HS-5 (cell line): ENCODE data around the gene KRTAP13-2.

Experiments used
- DNase-seq: peaks from one replicate; pipeline ENCODE4 v3.0.0-alpha.2; 2012; ENCODE audit warnings: low read depth

Gene KRTAP13-2

GRCh38 chr21:30372139-30372770 lies at the start of gene KRTAP13-2:
Gene KRTAP13-2, minus strand, starts transcription at chr21:30372271. Its CDS starts 58 bp downstream, at chr21:30372213.
- no peak for DNase-seq

DNA sequence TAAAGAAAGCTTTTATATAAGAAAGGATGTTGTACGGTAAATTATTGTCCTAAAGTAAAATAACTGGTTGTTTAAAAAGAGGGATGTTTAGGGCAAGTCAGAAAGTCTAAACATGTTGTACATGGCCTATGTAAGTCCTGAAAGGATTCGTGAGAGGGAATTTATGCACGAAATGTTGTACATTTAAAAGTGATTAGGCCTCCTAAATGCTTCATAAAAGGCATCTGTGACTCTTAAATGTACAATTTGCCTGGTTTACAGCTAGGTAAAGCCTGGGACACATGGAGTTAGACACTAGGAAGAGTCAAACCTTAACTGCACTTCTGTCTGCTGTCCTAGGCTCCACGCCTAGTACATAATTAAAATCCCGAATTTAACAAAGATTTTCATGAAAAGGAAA lies 43.9 kb upstream of the KRTAP13-2 start:
- DNase-seq, result no peak

DNA sequence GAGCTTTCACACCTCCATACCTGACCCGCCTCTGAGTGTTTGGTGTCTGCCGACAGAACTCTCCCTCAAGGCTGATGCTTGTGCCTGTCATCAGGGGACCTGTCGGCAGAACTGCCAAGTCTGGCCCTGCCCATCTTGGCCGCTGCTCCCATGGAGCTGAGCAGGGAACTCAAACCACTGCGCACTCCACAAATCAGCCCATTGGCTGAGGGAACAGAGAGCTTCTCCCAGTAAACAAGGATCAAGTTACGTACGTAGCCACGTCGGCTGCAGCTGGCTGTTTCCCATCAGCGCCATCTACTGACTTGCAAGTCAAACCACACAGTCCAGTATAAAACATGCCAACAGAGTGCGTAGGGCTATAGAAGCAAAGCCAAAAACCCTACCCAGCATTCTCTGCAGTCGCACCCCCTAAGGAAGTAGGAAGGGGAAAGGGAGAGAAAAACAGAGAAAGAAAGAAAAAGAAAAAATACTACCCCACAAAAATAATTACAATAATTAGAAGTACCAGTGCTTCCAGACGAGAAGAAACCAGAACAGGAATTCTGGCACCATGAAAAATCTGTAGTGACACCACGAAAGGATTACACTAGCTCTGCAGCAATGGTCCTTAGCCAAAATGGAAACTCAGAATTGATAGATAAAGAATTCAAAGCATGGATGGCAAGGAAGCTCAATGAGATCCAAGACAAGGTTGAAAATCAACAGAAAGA lies 36.9 kb upstream of the KRTAP13-2 start:
- DNase-seq, result peak; percentile 13

DNA sequence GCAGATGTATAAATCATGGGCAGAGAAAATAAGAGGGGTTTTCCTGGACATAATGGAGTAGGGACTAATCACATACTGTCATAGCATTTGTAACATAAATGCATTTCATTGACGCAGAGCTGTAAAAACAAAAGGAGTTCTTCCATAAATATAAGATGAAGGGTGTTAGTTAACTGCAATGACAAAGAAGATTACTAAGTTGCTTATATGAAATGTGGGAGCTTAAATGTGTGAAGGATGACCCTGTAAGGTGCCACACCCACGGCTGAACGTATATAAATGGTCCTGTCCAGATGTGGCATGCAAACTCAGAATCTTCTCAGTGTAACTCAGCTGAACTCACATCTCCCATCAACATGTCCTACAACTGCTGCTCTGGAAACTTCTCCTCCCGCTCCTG lies 23.7 kb upstream of the KRTAP13-2 start, which contains the start of gene KRTAP13-1:
Gene KRTAP13-1 (plus strand): TSS at position 301 of the 400 bp plus-strand sequence. CDS start 56 bp downstream, at position 357.
- no peak for DNase-seq

DNA sequence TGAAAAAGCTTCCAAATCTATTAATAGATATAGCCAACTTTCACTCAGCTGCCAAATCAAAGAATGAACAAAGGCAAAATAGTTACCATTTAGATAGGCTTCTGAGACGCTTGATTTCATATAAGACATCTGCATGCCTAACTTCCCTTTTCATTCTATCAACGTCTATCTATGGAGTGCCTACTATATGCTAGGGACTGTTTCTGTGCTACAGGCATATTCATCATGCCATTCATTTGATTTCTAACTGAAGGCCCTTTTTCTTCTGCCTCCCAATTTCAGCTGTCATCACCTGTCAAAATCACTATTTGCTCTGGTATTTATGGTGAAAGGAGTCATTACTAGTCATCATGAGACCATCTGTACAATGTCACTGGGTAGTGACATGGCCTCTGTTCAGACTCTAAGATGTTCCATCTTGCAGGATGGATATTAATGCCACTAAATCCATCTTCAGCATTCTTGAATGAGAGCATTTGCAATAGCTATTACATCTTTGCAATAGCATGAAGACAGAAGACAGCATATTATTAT lies 19.5 kb upstream of the KRTAP13-2 start:
- DNase-seq, result no peak

DNA sequence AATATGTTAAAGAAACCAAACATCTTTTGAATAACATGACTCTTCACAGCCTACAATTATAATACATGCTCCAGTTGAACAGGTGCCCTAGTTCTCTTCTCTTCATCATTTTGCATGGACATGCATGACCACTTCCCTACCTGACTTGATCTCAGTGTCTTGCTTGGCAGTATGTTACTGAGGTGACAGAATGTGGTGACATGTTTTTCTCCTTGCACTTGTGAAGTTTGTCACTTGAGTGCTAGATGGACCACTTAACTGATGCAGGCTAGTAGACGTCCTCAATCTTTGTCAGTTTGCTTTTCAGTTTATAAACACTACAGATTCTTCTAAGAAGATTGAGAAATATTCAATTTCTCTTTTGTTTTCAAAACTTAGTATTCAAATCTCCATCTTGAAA lies 10.1 kb upstream of the KRTAP13-2 start:
- DNase-seq, result no peak

GRCh38 chr21:30355906-30356305 lies 16.2 kb downstream of the KRTAP13-2 start:
- DNase-seq, result no peak

GRCh38 chr21:30354308-30355005 lies 17.6 kb downstream of the KRTAP13-2 start:
- no peak for DNase-seq

GRCh38 chr21:30351534-30351933 lies 20.5 kb downstream of the KRTAP13-2 start:
- DNase-seq, result no peak

DNA sequence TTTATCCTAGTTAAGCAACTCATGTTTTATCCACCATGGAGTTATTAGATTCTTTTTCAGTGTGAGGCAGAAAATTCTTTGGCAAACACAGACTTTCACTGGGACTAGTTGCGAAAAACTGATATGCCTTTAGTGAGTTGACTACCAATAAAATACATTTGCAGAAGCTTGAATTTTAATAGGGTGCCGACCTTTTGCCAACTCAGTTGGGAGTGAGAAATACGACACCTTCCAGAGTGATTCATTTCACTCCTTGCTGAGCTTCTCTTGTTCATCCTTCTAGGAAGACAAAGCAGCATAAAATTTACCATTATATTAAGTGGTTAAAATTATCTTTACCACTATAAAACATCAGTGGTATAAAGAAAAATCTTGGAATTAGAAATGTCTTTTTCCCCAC lies 22.5 kb downstream of the KRTAP13-2 start:
- no peak for DNase-seq

DNA sequence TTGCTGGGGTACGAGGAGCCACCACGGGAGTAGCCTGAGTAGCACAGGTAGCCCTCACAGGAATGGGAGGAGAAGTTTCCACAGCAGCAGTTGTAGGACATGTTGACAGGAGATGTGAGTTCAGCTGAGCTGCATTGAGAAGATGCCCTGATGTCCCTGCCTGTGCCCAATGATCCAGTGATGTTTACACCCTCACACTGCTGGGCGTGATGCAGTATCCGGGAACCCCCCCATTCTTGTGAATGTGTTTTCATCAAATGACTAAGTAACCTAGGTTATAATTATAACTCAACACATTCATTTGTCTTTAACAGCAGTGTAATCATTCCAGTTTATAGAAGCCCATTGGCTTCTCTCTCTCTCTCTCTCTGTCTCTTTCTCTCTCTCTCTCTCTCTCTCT lies 23.6 kb downstream of the KRTAP13-2 start, which contains the start of gene KRTAP23-1:
Gene KRTAP23-1 (minus strand): TSS at position 101 of the 400 bp plus-strand sequence. CDS start 0 bp downstream, at position 101.
- DNase-seq, result no peak

- no peak for DNase-seq
These were observed 27.1 kb downstream of the KRTAP13-2 start for GRCh38 chr21:30345014-30345413.

- DNase-seq, result peak; percentile 34
These were observed 31.1 kb downstream of the KRTAP13-2 start for GRCh38 chr21:30340714-30341573.

DNA sequence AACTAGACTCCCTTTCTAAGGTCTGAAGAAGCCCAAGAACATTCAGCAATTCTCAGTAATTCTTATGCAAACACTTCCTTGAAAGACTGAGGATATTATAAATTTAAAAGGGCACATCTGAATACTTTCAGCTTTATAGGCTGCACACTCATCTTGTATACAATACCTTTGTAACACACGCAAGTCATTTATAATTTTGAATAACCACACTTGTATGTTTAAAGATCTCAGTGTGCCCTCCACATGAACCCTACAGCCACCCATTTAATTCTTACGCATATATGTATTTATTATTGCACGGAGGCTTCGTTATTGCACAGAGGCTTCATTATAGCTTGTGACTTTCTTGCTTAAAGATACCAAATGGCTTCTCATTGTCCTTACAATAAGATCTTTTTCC lies 33.4 kb downstream of the KRTAP13-2 start:
- DNase-seq, result no peak

- DNase-seq, result no peak
These were observed 34.3 kb downstream of the KRTAP13-2 start for GRCh38 chr21:30337772-30338171.

- DNase-seq, result no peak
These were observed 34.8 kb downstream of the KRTAP13-2 start, which contains the start of gene KRTAP27-1 for GRCh38 chr21:30337276-30337744. Gene KRTAP27-1, minus strand, starts transcription at chr21:30337694. Its CDS starts 26 bp downstream, at chr21:30337668.

- DNase-seq, result peak; percentile 10
These were observed 35.5 kb downstream of the KRTAP13-2 start for GRCh38 chr21:30336596-30336995.

GRCh38 chr21:30333736-30334135 lies 38.3 kb downstream of the KRTAP13-2 start:
- DNase-seq, result no peak

- no peak for DNase-seq
These were observed 39.4 kb downstream of the KRTAP13-2 start for GRCh38 chr21:30332681-30333080.

GRCh38 chr21:30329203-30329875 lies 42.7 kb downstream of the KRTAP13-2 start:
- peak; percentile 33 for DNase-seq

GRCh38 chr21:30326390-30326789 lies 45.7 kb downstream of the KRTAP13-2 start:
- no peak for DNase-seq
